CD4-positive, alpha-beta T cell treated with Interleukin-10 for 1 hour (primary cell): ENCODE measurements around the gene STIM1.
A peak's percentile ranks its signal among the peaks of the same experiment; 100 is the strongest.
"Not testable (repeated sequence)": the region's sequence is repeated elsewhere in the genome, so short reads cannot be mapped to it uniquely, and the experiment has no call there.

Experiments used
- DNase-seq: peaks from one replicate; pipeline ENCODE4 v3.0.0-alpha.2; 2020

Gene STIM1

DNA sequence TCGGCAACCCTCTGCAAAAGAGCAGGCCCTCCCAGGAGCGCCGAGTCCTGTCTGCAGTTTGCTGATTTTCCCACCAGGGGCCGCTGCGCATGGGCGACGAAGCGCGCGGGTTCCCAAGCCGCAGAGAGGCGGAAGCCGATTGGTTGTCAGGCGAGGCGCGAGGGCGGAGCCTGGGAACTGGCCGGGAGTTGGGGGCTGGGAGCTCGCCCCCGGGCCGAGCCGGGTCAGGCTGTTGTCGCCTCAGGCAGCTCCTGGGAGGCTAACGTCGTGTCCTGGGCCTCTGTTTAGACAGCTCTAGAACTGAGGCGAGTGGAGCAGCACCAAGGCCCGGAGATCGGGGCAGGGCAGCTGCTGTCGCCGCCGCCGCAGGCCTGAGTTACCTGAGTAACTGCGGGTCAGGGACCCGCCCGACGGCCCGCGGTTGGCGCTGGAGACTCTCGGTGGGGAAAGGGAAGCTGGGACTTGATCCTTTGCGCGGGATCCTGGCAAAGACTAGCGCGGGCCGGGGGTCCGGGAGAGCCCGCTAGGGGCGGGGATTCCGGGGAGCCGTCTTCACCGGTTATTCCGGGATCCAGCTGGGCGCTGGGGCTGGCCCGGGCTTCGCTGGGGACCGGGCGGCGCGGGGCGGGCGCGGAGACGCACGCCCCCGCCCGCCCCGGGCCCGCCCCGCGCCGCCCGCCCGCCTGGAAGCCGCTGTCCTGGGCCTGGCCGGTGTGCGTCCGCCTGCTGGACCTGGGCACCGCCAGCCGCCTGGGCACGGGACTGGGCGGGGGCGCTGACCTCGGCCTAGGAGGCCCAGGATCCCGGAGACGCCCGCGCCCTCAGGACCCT, at the start of gene STIM1:
STIM1 (plus strand) TSS at position 688 of the 831 bp plus-strand sequence. CDS start 607 bp downstream, outside the sequence.
- peak; percentile 98 for DNase-seq

DNA sequence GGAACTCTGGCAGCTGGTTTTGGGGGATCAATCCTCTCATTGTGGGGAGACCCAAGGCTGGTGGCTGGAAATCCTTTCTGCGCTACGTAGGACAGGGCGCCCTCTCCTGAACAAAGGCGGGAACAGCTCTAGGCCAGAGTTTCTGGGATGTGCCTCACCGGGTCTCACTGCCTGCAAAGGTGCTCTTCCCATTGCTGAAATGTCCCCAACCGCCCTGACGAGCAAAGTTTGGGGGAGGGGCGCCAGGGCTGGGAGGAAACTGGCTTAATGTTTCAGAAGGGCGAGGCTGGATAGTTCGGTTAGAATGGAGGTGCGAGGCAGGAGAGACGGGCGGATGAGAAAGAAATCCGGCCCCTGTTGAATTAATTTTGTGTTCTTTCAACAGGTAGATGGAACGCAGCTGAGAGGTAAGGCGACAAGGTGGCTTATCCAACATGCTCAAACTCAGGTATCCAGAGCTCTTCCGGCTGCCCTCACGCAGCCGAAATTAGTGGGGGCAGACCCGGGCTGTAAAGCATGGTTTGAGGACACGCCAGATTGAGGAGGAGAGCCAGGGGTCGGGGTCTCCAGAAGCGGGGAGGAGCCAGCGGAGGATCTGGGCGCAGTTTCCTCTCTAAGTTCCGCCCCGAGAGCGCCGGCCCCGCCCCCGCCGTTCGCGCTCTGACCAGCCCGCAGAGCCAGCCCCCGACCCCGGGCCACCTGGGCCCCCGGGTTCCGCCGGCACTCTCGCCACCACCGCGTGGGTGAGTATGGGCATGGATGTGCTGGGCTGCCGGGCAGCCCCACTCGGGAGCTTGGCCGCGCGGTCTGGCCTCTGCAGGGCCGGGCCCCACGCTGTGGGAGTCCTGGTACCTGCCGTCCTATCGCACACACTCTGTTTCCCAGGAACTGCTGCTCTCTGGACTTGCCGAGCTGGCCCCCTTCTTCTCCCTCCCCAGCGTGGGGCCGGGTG, 47.3 kb upstream of the STIM1 start, which contains the start of gene PGAP2:
PGAP2 (plus strand) TSS at position 652 of the 952 bp plus-strand sequence. CDS start 2,700 bp downstream, outside the sequence.
- peak; percentile 63 for DNase-seq

DNA sequence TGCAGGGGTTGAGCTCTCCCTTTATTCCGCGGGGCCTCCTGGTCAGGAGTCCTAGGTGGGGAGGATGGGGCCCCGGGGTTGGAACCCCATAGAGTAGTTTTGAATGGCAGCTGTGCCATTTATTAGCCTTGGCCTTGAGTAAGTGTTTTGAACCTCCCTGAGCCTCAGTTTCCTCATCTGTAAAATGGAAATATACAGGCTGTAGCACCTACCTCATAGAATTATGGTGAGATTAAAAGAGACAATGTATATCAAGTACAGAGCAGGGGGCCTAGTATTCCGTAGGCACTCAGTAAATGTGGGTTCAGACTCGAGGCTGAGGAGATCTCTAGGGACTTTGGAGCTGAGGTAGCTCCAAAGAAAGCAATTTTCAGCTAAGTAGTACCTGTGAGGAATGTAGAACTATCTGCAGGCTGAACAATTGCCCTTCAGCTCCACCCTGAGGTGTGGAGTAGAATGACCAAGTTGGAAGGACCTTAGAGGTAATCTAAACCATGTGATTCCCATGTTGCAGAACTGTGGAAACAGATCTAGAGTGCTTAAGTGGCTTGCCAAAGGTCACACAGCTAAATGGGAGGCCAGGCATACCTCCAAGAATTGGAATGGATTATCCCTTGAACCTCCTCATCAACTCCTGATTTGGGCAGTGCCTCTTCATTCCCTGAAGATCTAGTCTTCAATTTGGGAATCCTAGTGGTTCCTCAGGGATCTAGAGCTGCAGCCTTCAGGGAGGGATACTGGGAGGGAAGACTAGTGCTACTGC, 46.4 kb upstream of the STIM1 start:
- DNase-seq, result peak; percentile 74

DNA sequence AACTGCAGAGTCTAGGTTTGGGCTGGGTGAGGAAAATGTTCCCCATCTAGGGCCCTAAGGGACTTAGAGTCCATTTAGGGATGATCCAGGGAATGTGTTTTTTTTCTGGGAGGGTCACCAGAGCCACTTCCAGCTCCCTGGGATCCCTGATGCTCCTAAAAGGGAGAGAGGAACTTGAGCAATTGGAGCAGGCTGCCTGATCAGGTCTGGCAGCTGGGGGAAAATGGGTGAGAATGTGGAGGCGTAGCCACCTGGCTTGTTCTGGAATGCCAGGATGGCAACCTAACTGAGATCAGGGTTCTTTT, 45.9 kb upstream of the STIM1 start:
- no peak for DNase-seq

DNA sequence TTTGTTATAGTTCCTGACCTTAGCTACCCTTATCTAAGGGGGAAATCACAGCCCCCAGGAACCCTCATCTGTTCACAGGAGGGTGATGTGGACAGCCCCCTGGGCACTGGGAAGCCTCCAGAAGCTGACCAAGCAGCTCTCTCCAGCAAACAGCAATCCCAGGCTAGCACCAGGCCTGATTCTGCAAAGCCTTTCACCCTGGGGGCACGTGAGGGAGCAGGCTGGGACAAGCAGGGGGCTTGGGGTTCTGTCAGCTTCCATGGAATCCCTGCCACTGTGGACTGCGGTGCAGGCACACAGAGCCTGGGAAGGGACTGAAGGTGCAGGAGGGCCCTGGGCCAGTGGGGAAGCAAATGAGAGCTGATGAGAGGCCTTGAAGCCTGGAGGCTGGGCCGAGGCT, 45.0 kb upstream of the STIM1 start:
- no peak for DNase-seq

DNA sequence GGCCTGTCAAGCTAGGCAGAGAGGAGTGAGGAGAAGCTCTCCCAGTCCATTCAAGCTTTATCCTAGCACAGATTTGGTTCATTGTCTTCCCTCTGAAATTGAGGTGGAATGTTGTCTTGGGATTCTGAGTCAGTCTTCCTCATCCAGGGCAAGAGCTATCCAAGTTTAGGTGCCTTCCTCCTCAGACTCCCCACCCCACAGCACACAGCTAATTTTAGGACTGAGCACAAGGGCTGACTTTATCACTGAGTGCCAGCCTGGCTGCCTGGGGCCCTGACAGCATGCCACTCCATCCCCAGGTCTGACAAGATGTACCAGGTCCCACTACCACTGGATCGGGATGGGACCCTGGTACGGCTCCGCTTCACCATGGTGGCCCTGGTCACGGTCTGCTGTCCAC, 44.5 kb upstream of the STIM1 start:
- DNase-seq, result no peak

DNA sequence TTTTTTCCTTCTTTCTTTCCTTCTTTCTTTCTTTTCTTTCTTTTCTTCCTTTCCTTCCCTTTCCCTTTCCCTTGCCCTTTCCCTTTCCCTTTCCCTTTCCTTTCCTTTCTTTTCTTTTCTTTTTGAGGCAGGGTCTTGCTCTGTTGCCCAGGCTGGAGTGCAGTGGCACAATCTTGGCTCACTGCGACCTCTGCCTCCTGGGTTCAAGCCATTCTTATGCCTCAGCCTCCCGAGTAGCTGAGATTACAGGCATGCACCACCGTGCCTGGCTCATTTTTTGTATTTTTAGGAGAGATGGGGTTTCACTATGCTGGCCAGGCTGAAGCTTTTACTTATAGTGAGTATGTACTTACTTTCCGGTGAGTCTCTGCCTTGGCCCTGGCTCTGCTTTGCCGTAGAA, 40.6 kb upstream of the STIM1 start:
- not testable (repeated sequence) for DNase-seq

DNA sequence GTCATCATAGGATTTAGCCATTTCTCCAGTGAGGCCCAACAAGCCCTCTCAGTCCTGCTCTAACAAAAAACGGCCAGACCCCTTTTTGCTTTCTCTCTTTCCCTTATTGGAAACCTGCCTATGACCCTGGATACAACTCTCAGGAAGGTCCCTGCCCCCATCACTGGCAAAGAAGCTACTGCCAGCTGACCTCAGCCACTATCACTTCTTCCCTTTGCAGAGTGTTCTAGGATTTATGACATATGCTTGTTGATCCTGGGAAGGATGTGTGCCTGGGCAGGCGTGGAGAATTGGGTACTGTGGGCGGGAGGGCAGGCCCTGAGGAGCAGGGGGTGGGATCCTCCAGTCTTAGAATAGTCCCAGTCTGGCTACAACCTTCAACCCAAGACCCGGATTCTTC, 39.6 kb upstream of the STIM1 start:
- DNase-seq, result no peak

DNA sequence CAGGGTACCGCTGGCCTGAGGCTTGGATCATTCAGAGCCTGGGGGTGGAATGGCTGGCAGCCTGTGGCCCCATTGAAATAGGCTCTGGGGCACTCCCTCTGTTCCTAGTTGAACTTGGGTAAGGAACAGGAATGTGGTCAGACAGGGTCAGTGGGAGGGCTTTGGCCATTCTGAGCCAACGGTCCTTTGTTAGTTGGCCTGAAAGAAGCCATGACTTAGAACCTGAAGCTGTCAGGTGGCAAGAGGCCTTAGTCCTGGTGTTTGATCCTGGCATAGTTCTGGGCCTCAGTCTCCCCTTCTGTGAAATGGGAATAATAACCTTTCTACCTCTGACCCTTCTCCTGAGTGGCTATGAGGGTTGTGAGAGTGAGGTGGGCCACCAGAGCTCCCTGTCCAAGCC, 38.8 kb upstream of the STIM1 start:
- DNase-seq, result no peak

DNA sequence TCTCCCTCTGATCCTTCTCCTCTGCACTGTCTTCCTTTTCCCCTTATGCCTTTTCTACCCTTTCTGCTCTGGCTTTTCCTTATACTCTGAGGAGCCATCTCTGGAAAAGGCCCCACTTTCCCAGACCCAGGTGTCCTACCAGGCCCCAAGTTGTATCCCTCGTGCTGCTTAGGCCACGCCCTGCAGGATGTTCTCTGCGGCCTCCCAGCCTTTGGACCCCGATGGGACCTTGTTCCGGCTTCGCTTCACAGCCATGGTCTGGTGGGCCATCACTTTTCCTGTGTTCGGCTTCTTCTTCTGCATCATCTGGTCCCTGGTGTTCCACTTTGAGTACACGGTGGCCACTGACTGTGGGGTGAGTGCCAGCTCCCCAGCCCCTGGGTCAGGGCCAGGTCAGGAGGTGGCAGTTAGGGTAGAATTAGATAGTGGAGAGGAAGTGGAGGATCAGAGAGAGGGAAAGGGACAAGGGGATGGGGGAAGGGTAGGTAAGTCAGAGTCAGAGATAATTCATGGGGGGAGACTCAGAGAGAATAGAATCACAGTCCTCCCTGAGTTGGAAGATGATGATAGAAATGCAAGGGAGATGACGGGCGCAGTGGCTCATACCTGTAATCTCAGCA, 38.2 kb upstream of the STIM1 start:
- DNase-seq, result no peak

DNA sequence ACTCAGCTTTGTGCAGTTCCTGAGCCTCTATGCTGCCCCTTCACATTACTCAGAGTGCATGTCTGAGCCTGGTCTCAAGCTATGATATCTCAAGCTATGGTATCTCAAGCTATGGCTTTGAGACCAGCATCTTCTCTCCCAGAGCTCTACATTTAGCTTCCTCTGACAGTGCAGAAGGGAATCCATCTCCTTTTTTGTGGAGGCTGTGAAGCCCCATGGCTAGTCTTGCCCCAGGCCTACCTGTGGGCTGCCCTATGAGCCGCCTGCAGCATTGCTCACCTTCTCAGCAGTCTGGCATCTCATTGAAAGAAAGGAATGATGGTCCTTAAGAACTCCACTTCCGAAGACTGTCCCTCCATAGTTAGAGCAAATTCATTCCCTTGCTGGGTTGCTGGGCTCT, 34.5 kb upstream of the STIM1 start:
- DNase-seq, result no peak

DNA sequence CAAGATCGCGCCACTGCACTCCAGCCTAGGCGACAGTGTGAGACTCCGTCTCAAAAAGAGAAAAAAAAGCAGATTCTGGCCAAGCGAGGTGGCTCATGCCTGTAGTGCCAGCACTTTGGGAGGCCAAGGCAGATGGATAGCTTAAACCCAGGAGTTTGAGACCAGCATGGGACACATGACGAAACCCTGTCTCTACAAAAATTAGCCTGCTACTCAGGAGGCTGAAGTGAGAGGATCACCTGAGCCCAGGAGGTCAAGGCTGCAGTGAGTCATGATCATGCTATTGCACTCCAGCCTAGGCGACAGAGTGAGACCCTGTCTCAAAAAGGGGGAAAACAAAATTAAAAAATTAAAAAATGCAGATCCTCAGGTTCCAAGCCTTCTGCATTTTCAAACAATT, 33.2 kb upstream of the STIM1 start:
- DNase-seq, result no peak

DNA sequence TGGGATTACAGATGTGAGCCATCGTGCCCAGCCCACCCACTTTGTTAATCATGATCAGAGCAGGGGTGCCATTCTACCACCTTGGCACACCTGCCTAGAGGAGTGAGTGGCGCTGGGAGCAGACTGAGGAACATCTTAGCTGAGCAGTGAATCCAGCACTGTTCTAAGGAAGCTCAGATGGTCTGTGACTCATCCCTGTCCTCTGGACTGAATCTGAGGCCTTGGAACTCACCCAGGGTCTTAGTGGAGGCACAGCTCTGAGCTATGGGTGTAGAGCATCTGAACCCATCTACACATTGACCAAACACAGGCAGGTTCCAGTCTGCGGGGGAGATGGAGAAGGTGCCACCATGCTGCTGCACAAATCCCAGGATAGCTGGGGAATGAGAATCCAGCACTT, 32.2 kb upstream of the STIM1 start:
- DNase-seq, result no peak

DNA sequence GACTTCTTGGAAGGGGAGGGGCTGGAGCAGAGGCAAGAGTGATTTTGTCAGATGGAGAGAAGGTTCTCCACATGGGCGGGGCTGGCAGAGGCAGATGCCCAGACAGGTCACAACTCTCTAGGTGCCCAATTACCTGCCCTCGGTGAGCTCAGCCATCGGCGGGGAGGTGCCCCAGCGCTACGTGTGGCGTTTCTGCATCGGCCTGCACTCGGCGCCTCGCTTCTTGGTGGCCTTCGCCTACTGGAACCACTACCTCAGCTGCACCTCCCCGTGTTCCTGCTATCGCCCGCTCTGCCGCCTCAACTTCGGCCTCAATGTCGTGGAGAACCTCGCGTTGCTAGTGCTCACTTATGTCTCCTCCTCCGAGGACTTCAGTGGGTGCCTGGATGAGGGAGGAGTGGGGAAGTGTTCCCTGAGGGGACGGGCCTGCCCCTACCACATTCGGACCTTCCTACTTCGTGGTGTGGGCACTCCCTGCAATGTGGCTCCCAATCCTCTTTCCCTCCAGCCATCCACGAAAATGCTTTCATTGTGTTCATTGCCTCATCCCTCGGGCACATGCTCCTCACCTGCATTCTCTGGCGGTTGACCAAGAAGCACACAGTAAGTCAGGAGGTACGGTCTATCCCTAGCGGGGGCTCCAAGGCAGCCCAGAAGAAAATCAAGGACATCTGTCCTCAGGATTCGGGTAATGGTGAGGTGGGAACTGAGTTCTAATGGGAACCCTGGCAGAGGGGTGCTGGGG, 31.5 kb upstream of the STIM1 start:
- no peak for DNase-seq

DNA sequence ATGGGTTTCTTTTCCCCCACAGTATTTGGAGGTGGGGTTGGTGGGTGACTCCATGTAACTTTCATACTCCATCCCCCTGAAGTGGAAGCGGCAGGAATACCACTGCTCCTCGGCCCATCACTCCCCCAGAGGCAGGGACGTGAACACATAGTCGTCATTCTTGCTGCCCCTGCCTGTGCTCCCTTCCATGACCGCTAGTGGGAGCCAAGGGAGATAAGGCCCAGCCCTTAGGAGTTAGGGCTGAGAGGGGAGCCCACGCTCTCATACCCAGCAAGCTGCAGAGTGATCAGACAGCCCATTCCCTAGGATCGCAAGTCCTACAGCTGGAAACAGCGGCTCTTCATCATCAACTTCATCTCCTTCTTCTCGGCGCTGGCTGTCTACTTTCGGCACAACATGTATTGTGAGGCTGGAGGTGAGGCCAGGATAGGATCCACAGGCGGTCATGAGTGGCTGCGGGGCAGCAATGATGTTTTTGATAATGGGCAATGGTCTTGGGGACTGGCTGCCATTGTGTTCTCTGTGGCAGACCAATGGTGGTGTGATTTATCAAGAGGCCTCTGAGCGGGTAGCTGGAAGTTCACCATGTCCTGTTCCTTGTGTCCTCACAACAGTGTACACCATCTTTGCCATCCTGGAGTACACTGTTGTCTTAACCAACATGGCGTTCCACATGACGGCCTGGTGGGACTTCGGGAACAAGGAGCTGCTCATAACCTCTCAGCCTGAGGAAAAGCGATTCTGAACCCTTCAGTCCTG, 30.6 kb upstream of the STIM1 start:
- peak; percentile 88 for DNase-seq

DNA sequence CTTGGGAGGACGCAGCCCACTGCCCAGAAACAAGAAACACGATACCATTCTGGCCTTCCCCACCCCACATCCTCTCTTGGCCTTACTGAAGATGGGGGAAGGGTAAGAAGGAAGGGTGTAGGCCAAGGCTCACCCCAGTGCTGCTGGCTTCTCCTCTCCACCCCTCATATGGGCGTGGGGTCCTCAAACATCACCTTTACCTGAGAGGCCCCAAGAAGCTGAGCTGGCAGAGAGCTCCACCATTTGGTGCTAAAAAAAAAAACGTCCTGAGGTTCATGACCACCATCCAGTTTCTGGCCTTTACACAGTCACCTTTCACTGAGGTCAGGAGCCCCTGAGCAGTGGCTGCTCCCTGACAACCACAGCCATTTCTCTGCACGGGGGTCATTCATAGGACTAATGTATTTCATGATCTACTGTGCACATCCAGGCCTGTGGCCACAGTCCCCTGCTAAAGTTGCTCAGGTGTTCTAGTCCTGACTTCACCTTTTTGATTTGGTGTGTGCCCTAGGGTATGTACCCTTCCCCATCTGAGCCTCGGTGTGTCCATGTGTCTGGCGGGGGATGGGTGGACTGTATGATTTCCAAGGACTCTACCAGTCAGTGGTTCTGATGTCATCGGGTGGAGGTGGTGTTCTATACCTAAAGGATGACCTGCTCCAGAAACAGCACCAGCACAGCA, 29.9 kb upstream of the STIM1 start:
- no peak for DNase-seq

DNA sequence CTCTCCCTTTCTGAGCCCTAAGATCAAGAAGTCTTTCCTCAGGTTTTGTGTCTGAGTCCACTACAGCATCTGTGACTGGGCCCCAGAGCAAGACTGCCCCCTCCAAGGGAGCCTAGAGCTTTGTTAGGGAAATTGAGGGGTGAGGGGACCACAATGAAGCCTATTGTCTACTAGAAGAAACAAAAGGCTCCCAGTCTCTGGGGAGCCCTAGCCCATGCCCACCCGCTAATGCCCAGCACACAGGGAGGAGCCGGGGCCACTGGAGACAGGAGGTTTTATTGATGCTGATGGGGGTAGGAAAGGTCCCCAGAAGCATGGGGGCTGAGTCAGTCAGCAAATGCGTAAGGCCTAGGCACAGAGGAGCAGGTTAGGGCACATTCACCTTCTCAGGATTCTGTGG, 28.7 kb upstream of the STIM1 start:
- no peak for DNase-seq

DNA sequence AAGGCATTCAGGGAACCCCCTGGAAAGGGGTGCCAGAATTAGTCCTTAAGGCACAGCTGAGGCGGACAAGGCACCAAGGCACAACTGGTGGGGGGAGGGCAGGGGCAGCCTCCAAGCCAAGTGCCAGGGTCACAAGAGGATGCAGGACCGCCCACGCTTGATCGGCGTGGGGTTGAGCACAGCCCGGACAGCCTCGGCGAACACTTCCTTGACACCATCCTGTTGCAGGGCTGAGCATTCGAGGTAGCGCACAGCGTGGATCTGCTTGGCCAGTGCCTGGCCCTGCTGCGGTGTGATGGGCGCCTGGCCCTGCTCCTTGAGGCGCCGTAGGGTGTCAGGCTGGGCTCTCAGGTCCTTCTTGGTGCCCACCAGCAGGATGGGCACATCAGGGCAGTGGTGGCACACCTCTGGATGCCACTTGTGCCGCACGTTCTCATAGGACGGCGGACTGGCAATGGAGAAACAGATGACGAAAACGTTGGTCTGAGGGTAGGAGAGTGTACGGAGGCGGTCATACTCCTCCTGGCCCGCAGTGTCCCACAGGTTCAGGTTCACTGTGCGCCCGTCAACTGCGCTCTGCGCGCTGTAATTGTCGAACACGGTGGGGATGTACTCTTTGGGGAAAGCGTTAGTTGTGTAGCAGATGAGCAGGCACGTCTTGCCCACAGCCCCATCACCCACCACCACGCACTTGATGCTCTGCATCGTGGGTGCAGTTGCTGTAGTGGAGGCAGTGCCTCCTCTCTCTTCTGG, 27.9 kb upstream of the STIM1 start:
- DNase-seq, result no peak

DNA sequence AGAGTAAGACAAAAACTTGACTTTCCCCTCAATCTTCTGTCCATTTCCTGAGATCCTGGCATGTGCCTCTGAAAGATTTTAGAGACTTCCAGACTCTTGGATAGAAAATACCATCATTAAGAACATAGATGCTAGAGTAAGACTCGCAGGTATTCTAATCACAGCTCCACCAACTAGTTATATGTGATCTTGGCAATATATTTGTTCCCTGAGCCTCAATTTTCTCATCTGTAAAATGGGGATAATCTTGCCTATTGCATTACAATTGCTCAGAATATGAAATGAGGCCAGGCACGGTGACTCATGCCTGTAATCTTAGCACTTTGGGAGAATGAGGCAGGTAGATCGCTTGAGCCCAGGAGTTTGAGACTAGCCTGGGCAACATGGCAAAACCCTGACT, 25.4 kb upstream of the STIM1 start:
- DNase-seq, result no peak

DNA sequence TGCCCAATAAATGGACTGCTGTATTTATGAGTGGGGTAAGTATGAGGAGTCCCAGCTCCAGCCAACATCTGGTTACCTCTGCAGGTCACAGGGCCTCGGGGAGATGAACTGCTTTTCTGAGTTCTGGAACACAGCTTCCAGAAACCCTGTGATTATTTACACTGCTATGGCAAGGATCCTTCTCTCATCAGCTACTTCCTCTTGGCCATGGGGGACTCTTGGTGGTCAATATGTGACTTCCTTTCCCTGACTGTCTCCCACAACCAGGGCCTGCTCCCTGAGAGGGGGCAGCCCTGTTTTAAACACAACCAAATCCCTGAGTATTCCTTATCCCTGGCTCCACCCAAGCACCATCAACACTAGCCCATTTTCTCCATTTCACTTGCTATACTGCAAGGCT, 24.7 kb upstream of the STIM1 start:
- DNase-seq, result no peak
